DND-41 (cell line): ENCODE results near the gene AMOT.

Experiments used
- CTCF ChIP-seq: IDR thresholded peaks from 2 replicates; pipeline ENCODE4 v1.5.1; 2012; ENCODE audit warnings: borderline replicate concordance, low read length, moderate library complexity, mild to moderate bottlenecking; ENCODE audit not compliant: poor library complexity, severe bottlenecking; ENCODE audit errors: extremely low read depth
- EZH2 ChIP-seq: IDR thresholded peaks from 3 replicates; pipeline ENCODE4 v1.6.1; 2012; ENCODE audit warnings: borderline replicate concordance, low read depth, mild to moderate bottlenecking, moderate library complexity, low read length, inconsistent platforms; ENCODE audit not compliant: severe bottlenecking

- no peak for TF ChIP-seq CTCF
- no peak for TF ChIP-seq EZH2
These were observed 11.2 kb upstream of the AMOT start for GRCh38 chrX:112851806-112852205.
